Mesenteric fat pad (tissue), 1 donor: ENCODE measurements around the gene ADCY1. TPM values are rescaled to one million over a fixed set of nuclear protein-coding genes. Genes with fewer than 3 reads are reported as not detected.
A peak's percentile ranks its signal among the peaks of the same experiment; 100 is the strongest.
"Not testable (repeated sequence)": the region's sequence is repeated elsewhere in the genome, so short reads cannot be mapped to it uniquely, and the experiment has no call there.

Experiments used
- DNase-seq: peaks from one replicate; pipeline ENCODE4 v3.0.0-alpha.2; 2020; ENCODE audit warnings: low spot score
- long read RNA-seq: library from polyadenylated mRNA; unstranded; transcript quantifications from one replicate; pipeline ENCODE4 v2.0.0, GENCODE V29; 2020
- total RNA-seq: library from RNA; stranded (reverse); fragmentation: NEBNext Ultra II Directional; extraction: Animal tissue kit (Norgen Biotek cat#: 25700); gene quantifications from one replicate; pipeline ENCODE4 v1.2.1, GENCODE V29; 2021
- donor health status: DM: yes; HTN: yes; CAD: no.

Gene ADCY1
- total RNA-seq, result 3.3 TPM
- long read RNA-seq, partial matches to known transcripts, result 0 of 2 reads
- long read RNA-seq, other reads (novel, unspliced or antisense), result 2 of 2 reads

DNA sequence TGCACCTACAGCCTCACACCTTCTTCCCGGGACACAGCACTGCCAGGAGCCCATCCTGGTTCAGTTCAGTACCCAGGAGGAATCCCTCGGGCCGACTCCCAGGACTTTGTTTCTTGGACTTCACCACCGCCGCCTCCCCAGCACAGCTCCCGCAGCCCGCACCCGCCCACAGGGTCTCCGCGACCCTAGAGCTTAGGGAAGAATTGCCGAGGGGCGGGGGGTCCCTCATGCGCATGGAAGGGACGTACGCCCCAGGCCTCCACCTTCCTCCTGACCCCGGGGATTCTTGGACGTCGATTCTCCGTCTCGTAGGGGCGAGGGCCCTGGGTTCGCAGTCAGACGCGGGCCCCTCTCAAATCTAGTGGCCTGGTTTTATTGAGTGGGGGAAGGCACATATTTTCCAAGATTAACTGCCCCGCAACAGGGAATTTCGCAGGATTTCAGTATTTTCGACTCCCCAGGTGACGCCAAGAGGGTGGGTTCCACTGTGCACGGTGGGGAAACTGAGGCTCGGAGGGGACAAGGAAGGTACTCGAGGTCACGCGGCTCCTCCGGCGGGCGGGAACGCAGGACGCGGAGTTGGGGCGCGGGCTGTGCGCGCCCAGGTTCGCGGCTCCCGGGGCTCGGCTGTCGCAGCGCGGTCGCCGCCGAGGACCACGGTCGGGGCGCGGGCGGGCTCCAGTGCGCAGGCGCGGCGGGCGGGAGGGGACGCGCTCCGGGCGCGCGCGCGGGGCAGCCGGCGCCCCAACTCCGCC lies at the start of gene ADCY1:
Gene ADCY1 (plus strand): TSS at position 708 of the 755 bp plus-strand sequence. CDS start 176 bp downstream, outside the sequence.
- DNase-seq, result peak; percentile 86

DNA sequence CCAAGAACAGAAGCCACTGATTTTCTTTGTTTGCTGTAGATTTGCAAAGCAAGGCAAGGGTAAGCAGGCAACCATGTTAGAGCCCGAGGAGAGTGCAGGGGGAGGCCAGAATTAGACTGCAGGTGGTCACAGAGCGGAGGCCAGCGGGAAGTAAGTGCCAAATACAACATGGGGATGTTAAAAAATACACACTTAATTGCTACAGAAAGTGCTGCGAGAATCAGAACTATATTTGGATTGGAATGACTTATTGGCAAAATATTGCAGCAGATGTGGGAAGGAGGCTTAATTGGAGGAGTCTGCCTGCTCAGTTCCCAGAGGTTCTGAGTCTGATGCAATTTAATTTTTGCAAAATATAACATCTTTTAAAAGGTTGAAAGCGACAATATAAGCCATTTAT lies 49.7 kb upstream of the ADCY1 start:
- DNase-seq, result no peak

DNA sequence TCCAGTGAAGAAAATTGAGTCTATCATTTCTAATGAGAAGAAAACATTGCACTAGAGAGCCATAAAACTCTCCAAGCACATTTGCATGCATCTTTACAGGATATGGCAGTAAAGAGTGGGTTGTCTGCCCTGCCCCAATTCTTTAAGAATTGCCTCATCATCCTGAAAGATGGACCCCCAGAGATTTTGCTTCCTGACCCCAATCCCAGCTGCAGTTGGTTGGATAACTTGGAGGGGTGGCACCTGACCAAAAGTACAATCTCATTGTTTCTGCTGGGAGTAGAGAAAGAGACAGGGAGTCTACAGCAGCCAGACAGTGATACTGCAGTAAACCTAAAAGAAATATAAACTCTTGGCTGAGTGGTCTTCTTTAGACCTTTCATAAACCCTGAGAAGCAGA lies 49.1 kb upstream of the ADCY1 start:
- no peak for DNase-seq

DNA sequence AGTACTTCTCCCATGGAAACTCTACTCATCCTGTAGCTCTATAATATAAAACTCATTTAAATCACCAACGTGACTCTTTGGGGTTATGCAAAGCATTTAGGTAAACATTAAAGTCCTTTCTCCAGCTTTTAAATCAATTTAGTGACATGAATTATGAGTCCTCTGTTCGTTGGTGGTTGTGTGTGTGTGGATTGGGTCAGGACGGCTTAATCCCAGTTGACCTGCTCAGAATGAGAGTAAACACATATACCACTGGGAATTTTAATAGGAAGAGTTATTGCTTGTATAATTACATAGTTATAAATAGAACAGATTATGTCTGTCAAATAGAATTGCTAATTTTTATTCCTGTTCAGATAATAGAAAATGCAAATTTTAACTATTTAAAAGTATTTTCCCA lies 30.7 kb upstream of the ADCY1 start:
- no peak for DNase-seq

DNA sequence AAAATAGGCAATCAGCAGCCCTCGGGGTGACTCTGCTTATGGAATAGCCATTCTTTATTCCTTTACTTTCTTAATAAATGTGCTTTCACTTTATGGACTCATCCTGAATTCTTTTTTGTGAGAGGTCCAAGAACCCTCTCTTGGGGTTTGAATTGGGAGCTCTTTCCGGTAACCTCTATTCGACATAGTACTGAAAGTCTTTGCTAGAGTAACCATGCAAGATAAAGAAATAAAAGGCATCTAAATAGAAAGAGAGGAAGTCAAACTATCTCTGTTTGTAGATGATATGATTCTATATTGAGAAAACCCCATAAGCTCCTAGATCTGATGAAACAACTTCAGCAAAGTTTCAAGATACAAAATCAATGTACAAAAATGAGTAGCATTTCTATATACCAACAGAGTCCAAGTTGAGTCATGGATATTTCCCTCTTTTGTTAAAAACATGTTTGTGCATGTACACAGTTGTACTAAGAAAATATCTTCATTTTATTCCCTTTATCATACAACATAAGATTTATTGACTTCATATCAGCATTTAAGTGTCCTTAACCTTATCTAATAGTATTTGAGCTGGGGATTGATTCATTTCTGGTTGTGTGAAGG lies 29.0 kb upstream of the ADCY1 start:
- DNase-seq, result not testable (repeated sequence)

DNA sequence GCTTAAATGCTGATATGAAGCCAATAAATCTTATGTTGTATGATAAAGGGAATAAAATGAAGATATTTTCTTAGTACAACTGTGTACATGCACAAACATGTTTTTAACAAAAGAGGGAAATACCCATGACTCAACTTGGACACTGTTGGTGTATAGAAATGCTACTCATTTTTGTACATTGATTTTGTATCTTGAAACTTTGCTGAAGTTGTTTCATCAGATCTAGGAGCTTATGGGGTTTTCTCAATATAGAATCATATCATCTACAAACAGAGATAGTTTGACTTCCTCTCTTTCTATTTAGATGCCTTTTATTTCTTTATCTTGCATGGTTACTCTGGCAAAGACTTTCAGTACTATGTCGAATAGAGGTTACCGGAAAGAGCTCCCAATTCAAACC lies 25.3 kb upstream of the ADCY1 start:
- DNase-seq, result not testable (repeated sequence)

DNA sequence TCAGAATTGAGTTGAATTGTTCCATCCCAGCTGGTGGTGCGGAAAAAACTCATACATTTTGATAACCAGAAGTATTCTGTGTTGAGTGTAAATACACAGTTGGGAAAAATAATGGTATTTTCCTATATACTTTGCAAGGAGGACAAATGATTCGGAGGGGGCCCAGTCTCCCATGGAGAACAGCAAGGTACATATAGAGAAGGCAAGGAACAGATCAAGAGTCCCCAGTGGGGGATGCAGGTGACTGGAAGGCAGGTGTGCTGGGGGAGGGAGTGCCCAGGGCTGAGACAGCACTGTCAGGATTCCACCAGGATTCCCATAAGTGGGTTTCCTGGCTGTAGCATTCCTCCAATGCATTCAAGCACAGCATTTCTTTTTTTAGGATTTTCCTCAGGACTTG lies 10.8 kb upstream of the ADCY1 start:
- DNase-seq, result no peak

DNA sequence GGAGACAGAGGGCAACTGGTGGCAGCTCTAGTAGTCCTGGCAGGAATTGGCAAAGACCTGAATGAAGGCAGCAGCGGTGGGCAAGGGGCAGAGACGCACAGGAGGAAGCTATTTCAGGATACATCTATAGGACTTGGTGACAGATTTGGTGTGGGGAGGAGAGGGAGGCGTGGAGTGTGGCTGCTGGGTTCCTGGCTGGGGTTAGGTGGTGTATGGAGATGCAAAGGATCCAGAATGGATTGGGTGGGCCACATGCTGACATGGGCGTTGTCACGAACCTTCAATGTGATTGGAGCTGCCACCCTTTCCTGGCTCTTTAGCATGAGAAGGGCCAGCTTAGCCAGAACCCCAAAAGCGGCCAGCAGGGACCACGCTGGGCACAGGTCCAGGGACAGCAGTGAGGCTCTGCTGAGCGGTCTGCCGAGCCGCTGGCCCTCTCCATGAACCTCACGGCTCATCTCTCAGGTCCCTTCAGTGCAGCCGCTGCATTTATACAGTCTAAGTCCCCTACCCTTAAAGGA lies 10.2 kb upstream of the ADCY1 start:
- DNase-seq, result no peak

DNA sequence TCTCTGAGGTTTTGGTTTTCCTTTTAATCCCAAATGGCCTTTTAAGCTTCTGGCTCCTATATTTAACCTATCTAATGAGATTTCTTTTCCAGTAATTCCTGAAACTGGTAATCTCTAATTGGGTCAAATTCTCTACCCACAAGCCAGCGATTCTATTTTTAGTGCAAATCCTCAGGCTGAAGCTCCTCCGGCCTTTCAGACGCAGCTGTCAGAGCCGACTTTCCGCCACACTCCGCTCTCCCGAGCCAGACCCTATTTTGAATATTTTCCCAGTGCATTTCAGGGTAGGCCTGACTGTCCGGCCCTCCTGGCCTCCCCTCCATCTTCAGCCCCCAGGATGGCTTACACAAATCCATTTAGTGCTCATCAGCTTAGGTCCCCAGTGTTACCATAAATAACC lies 9.7 kb upstream of the ADCY1 start:
- no peak for DNase-seq

DNA sequence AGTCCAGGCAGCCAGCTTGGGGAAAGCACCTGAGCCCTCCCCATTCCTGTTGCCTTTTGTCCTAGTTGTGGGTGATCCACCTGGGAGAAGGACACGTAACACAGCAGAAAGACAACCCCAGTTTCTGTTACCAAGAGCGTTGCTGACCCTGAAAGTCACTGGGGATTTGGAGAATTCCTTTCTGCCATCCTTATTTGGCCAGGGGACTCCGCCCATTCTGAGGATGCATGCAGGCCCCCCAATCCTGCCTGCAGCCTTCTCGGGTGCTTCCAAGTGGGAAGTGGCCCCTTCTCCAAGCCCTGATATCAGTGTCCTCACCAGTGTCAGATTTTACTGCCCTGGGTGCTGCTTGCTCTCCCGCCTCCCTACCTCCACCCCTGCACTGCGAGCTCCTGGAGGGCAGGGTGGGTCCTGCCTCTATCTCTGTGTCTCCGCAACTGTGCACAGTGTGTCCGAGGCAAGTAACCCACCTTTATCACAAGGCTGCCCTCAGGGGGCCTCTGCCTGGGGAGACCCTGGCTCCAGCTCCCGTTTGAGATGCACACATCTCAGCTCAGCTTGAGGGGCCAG lies 9.2 kb upstream of the ADCY1 start:
- DNase-seq, result no peak

DNA sequence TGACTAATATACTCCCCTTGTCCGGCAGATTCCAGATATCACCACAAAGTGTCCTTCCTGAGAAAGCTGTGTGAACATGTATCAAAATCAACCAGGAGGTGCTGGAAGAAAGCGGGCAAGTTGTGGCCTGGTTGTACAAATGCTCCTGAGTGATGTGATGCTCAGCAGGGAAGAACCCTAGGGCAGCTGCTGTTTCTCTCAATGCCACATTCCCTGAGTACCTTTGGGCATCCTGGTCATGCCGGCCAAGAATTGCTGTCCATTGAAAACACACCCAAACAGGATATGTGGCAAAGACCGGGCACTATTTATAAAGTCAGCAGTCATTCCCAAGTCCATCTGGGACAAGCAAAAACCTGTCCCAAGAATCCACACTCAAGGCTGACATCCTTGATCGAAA lies 7.8 kb upstream of the ADCY1 start:
- no peak for DNase-seq

DNA sequence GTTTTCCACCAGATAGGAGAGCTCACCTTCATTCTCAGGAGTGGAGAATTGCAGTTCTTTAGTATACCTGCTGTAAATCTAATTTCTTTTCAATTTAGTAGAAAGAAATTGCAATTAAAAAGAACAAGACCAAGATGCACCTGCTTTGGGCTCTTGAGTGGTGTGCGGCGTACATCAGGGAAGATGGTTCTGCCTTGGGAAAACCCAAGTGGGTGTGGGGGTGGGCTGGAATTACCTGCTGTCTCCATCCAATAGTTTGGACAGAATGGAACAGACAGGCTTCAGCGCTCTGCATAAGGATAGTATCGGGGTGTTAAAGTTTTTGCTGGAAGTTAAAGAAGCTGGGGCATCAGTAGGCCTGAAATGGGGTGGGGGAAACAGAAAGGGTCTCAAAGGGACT lies 7.2 kb upstream of the ADCY1 start:
- no peak for DNase-seq

DNA sequence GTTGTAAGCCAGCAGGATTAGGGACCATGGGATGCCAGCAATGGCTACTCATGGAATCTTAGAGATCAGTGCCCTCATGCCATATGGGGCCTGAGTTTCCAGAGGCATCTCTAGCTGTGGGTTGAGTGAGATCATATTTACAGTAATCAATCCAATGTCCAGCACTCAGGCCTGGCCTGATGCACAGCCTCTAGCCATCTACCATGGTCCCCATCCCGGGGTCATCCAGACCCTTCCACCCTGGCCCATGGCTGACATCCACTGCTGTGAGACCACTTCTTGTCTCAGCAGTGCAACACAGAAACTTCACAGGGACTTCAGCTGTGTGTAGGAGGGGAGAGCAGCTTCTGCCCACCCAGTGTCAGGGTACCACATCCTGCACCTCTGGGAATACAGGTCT lies 6.5 kb upstream of the ADCY1 start:
- no peak for DNase-seq

DNA sequence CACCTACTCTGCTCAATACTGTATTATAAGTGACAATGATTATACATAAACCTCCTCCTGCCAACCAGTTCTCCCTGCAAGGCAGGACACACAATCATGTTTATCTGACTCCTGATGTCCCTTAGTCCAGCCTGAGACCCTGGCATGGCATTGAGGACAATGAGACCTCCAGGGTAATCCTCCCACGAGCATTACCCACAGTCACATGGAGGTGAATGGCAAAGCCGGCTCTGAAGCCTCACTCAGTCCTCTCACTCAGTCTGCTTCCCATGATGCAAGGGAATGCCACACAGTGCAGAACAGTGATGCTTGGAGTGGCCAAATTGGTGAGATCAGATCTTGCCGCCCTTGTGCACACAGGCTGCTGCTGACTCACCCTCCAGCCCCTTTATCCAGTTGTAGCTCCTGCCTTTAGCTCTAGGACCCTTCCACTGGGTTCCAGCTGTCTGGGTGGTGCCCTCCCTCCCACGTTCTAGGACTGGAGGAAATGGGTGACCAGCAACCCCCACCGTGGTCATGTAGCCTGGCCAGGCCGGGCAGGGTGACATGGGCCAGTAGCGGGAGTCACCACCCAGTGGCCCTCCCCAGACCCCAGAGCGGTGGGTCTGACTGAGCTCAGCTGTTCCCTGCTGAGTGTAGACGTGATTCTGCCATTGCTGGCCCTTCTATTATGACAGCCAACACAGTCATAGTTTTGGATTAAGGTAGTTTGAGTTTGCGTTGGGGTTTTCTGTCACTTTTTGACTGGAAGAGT lies 5.5 kb upstream of the ADCY1 start:
- DNase-seq, result no peak

DNA sequence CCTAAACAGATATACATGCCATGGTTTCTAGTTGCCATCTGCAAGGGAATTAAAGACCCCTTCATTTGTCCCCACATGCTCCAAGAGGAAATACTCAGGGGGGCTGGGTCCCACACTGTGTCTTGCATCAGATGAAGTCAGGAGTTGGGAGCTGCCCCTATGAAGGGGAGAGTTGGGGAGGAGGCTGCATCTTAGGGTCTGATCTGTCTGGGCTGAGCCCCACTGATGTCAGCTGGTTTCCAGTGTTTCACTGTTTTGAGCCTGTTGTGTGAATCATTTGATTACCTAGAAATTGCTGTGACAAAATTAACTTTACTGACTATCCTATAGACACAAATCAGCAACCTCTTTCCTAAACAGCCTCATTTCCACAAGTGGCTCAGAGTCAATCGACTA lies 4.9 kb upstream of the ADCY1 start:
- no peak for DNase-seq

DNA sequence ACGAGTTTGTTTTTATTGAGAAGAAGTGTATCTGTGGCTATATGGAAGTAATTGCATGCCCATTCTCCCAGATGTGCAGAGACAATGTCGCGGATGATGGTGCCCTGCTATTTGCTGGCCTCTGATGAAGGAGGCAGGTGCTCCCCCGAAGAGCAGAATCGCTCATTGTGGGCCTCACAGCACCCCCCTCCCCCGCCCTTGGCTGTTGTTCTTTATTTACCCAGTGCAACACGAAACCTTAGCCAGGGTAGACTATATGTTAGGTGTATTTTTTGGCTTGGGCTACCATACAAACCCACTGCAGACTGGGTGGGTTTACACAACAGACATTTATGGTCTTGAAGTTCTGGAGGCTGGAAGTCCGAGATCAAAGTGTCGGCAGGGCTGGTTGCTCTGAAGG lies 3.4 kb upstream of the ADCY1 start:
- DNase-seq, result no peak

DNA sequence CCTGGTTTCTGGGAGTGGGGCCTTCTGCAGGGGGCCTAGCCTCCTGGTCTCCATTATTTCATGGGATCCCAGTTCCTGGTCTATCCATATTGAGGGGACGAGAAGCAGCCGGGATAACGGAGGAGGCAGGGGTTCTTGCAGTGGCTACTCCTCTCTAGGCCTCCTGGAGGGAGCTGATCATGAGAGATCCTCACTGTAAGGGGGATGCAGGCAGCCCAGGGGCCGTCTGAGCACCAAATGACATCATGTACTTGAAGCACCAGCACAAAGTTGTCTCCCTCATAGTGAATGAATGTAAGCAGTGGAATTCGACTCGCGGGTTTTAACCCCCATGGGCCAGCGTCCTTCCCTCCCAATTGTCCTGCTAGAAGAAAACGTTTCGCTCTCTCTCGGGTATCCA lies 964 bp upstream of the ADCY1 start:
- peak; percentile 75 for DNase-seq

DNA sequence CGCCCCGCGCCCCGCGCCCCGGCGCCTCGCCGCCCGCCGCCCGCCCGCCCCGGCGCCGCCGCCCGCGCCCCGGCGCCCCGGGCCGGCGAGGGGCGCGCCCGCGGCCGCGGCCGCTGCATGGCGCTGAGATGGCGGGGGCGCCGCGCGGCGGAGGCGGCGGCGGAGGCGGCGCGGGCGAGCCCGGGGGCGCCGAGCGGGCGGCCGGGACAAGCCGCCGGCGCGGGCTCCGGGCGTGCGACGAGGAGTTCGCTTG lies 174 bp downstream of the ADCY1 start:
- no peak for DNase-seq

DNA sequence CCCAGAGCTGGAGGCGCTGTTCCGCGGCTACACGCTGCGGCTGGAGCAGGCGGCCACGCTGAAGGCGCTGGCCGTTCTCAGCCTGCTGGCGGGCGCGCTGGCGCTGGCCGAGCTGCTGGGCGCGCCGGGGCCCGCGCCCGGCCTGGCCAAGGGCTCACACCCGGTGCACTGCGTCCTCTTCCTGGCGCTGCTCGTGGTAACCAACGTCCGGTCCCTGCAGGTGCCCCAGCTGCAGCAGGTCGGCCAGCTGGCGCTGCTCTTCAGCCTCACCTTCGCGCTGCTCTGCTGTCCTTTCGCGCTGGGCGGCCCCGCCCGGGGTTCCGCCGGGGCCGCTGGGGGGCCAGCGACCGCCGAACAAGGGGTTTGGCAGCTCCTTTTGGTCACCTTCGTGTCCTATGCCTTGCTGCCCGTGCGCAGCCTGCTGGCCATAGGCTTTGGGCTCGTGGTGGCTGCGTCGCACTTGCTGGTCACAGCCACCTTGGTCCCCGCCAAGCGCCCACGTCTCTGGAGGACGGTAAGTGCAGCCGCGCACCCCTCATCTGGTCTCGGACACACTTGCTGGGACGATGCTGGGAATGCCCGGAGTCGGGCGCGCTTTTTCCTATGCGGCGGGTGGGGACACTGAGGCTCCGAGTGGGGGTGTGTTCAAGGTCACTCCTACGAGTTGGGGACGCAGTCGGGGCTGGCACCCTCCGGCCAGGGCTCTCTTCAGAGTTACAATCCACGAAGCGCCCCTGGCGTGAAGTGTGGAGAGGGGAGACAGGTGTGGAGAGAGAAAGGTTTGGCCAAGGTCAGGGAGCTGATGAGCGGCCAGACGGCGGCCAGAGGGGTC lies 717 bp downstream of the ADCY1 start:
- peak; percentile 87 for DNase-seq

DNA sequence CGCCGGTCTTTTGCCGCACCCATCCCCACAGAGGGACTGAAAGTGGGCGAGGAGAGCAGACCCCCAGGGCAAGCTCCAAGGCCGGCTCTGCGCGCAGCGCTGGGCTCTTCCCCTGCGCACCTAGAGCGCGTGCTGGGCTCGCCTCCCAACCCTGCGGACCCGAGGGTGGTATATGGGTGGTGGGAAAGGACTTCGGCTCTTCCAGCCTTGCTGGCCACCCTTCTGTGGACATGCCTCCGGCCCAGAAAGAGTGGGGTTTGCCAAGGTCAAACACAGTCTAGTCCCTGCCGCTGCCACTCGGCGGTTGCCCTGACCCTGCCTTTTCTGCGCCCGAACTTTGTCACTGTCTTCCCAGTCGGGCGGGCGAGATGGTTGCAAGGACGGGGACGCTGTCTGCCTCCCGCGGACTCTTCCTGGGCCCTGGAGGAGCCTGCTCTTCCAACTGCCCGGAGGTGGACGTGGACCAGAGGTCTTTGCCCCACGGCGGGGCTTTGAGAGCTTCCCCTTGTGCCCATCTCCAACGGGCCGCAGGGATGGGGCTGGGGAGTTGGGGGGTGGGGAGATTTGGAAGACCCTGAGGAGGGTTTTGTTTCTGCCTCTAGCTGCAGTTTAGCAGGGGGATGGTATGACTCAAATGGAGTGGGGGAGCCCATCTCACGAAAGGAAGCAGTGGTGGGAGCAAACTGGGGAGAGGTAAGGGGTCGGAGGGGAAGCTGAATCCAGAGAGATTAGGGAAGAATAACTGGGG lies 1.5 kb downstream of the ADCY1 start:
- peak; percentile 65 for DNase-seq
